ENCODE measurements around the gene CFD. TPM values are rescaled to one million over a fixed set of nuclear protein-coding genes. Genes with fewer than 3 reads are reported as not detected.

Gene CFD
- total RNA-seq, 1 donor from 2014 or later, result 1.1 TPM

- Mint-ChIP-seq H3K27me3 (no peaks in the 10 kb centered on the region), H3K36me3 (ENCODE audit: insufficient read depth) (no peaks in the 10 kb centered on the region), H3K4me3 (ENCODE audit: low read depth) (no peak within 1 kb of the TSS), H3K27ac (no peak within 1 kb of the TSS), H3K4me1 (ENCODE audit: low read depth) (peaks cover 2% of the 10 kb centered on the region), H3K9me3 (ENCODE audit: low read depth) (no peaks in the 10 kb centered on the region)
- no peak for TF ChIP-seq CTCF (IDR thresholded peaks at IDR 0.05; ENCODE audit: unreplicated experiment)
- no peak for DNase-seq (ENCODE audit: low spot score, unreplicated experiment)
Observed at GRCh38 chr19:827710-828321, 31.6 kb upstream of the CFD start, which contains the start of gene AZU1. AZU1 (plus strand) TSS chr19:827837; CDS start chr19:827847, 10 bp downstream.

DNA sequence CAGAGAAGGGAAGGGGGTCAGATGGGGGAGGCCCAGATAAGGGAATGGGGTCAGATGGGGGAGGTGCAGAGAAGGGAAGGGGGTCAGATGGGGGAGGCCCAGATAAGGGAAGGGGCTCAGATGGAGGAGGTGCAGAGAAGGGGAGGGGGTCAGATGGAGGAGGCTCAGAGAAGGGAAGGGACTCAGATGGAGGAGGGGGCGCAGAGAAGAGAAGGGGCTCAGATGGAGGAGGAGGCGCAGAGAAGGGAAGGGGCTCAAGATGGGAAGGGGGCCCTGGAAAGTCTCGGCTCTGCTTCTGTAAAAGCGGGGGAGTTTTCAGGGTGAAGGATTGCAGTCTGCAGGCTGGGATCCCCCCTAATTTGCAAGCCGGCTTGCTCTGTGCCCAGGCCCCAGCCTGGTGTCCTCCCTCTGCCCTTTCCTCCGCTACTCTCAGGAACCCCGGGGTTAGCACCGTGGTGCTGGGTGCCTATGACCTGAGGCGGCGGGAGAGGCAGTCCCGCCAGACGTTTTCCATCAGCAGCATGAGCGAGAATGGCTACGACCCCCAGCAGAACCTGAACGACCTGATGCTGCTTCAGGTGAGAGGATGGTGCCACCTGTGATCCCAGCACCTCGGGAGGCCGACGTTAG is 30.2 kb upstream of the CFD start:
- Mint-ChIP-seq H3K27me3 (peaks cover 2% of the 10 kb centered on the region), H3K36me3 (ENCODE audit: insufficient read depth) (no peaks in the 10 kb centered on the region), H3K27ac (no peak overlapping the region), H3K4me1 (ENCODE audit: low read depth) (no peaks in the 10 kb centered on the region), H3K9me3 (ENCODE audit: low read depth) (no peaks in the 10 kb centered on the region), H3K4me3 (ENCODE audit: low read depth) (no peak overlapping the region)
- no peak for DNase-seq (ENCODE audit: low spot score, unreplicated experiment)
- no peak for TF ChIP-seq CTCF (IDR thresholded peaks at IDR 0.05; ENCODE audit: unreplicated experiment)

- no peak for DNase-seq (ENCODE audit: low spot score, unreplicated experiment)
- Mint-ChIP-seq H3K27me3 (peaks cover 8% of the 10 kb centered on the region), H3K36me3 (ENCODE audit: insufficient read depth) (no peaks in the 10 kb centered on the region), H3K4me3 (ENCODE audit: low read depth) (no peak overlapping the region), H3K27ac (no peak overlapping the region), H3K9me3 (ENCODE audit: low read depth) (no peaks in the 10 kb centered on the region), H3K4me1 (ENCODE audit: low read depth) (no peaks in the 10 kb centered on the region)
- TF ChIP-seq CTCF (IDR thresholded peaks at IDR 0.05; ENCODE audit: unreplicated experiment), result no peak
Observed at GRCh38 chr19:831407-832369, 27.8 kb upstream of the CFD start.

DNA sequence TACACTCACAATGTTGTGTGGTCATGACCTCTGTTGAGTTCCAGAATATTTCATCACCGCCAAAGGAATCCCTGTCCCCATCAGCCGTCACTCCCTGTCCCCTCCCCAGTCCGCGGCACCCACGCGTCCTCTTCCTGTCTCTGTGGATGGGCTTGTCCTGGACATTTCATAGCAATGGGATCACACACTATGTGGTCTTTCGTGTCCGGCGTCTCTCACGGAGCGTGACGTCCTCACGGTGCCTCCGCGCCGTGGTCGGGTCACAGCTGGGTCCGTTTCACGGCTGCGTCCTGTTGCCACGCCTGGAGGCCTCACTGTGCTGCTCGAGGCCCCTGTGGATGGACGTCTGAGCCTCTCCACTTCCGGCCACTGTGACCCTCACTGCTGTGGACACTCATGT is 25.2 kb upstream of the CFD start:
- Mint-ChIP-seq H3K4me3 (ENCODE audit: low read depth) (no peak overlapping the region), H3K4me1 (ENCODE audit: low read depth) (no peaks in the 10 kb centered on the region)
- TF ChIP-seq CTCF (IDR thresholded peaks at IDR 0.05; ENCODE audit: unreplicated experiment), result no peak

GRCh38 chr19:835210-835810 is 24.2 kb upstream of the CFD start:
- no peak for DNase-seq (ENCODE audit: low spot score, unreplicated experiment)
- Mint-ChIP-seq H3K9me3 (ENCODE audit: low read depth) (no peaks in the 10 kb centered on the region), H3K27ac (no peak overlapping the region), H3K4me1 (ENCODE audit: low read depth) (no peaks in the 10 kb centered on the region), H3K36me3 (ENCODE audit: insufficient read depth) (no peaks in the 10 kb centered on the region), H3K4me3 (ENCODE audit: low read depth) (no peak overlapping the region), H3K27me3 (peaks cover 10% of the 10 kb centered on the region)
- TF ChIP-seq CTCF (IDR thresholded peaks at IDR 0.05; ENCODE audit: unreplicated experiment), result no peak

More for the DNA sequence above, 25.2 kb upstream of the CFD start:
- peaks cover 8% of the 10 kb centered on the region for H3K27me3 Mint-ChIP-seq
- peak overlapping the region; percentile 25 for H3K27ac Mint-ChIP-seq
- DNase-seq (ENCODE audit: low spot score, unreplicated experiment), result no peak
- H3K9me3 Mint-ChIP-seq (ENCODE audit: low read depth), result no peaks in the 10 kb centered on the region
- H3K36me3 Mint-ChIP-seq (ENCODE audit: insufficient read depth), result no peaks in the 10 kb centered on the region

All from progenitor cell of endocrine pancreas (in vitro differentiated cells).